Measurements from ENCODE around the gene KRT16.

GRCh38 chr17:41638194-41638593 lies 25.6 kb upstream of the KRT16 start:
- TF ChIP-seq CTCF (IDR thresholded peaks at IDR 0.05; ENCODE audit: insufficient read depth, low read depth, low read length) (no peak), EZH2 (IDR thresholded peaks at IDR 0.05; ENCODE audit: insufficient read depth, low read length) (no peak)
